Cerebellar nuclear complex (tissue), 1 donor: Measurements from ENCODE around the gene ODAM.
"Not testable (repeated sequence)": the region's sequence is repeated elsewhere in the genome, so short reads cannot be mapped to it uniquely, and the experiment has no call there.

Experiments
- DNase-seq, 2 experiments: peaks; one replicate each; lab custom pipeline; 2025; lab: John Stamatoyannopoulos, UW

ODAM gene

GRCh38 chr4:70221818-70222217 is 26.3 kb downstream of the ODAM start:
- not testable (repeated sequence) for DNase-seq

- no peak for DNase-seq
Observed at GRCh38 chr4:70225824-70226223, 30.3 kb downstream of the ODAM start, which contains the start of gene FDCSP. TSS of gene FDCSP (plus strand) at chr4:70226124. CDS start at chr4:70231195, 5,071 bp downstream.

- no peak for DNase-seq
Observed at GRCh38 chr4:70236125-70236524, 40.6 kb downstream of the ODAM start.

DNA sequence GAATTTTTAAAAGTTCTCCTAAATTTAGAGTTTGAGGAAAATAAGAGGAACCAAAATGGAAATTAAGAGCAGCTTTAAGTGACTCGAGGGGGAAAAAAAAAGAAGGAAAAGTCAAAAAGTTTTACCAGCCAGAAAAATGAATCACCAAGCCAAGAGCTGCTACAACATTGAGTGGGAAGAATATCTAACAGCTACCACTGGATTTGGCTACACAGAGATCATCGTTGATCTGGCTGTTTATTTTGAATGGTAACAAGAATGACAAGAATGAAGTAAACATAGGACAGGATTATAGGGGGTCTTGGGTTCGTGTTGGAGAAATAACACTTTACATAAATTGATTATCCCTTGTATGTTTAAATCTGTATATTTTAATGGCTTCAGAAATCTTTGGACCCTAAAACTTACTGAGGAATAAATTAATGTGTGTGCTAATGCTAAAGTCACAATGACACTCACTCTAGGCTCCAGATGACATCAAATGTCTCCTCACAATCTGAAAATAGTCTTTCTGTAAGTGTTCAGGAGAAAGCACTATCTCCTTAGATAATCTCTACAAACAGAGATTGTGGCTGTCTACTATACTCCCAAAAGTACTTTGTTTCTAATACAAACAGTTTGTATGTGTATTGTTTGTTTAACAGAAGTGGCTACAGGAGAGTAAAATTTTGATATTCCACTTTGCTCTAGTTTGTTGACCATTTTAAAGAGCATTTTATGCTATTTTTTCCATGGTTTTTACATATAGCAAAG is 43.8 kb downstream of the ODAM start:
- DNase-seq: no peak

GRCh38 chr4:70239884-70240591 is 44.5 kb downstream of the ODAM start:
- DNase-seq: no peak

DNA sequence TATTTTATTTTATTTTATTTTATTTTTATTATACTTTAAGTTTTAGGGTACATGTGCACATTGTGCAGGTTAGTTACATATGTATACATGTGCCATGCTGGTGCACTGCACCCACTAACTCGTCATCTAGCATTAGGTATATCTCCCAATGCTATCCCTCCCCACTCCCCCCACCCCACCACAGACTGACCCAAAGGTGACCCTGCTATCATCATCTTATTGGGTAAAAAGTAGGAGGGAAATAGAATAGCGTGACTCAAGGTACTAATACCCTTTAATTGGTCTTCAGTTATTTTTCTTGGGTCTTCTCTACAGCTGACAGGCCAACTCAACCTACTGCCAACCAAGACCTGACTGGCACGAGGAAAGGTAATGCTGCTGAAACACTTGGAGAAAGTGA is 46.8 kb downstream of the ODAM start, which contains the start of gene CSN3:
Gene CSN3 (plus strand): TSS at position 301 of the 400 bp plus-strand sequence. CDS start 2,223 bp downstream, outside the sequence.
- not testable (repeated sequence) for DNase-seq

GRCh38 chr4:70243091-70243490 is 47.6 kb downstream of the ODAM start:
- no peak for DNase-seq

DNA sequence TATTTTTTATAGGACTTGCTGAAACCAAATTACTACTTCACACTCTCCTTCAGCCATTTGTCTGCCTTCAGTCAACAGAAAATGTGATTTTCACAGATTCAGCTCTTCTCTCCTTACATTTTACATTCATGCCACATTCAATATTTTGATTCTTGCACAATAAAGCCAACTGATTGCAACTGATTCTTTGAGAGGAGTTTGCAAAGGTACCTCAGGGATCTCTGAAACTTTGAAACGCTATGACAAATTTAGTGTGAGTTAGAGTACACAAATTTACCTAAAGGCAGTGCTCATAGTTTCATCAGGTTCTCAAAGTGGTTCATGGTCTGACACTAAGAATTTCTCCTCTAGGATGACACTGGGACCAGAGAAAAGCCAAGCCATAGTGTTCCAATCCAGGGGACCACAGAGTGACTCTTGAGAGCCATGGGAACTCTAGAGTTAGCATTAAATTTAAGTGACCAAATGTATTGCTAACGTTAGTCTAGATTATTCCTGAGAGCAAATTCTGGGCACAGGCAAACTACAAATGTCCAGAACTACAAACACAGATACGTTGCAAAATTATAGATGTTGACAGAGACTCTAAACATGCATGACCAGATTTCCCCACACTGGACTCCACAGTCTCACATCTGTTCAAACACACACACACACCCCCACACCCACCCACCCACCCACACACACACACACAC is 55.9 kb downstream of the ODAM start:
- DNase-seq: no peak

- DNase-seq: no peak
Observed at GRCh38 chr4:70251945-70252277, 56.4 kb downstream of the ODAM start.
